MG63 (cell line): Measurements from ENCODE around the gene ELN. TPM values are rescaled to one million over a fixed set of nuclear protein-coding genes. Genes with fewer than 3 reads are reported as not detected.

Experiments used
- total RNA-seq: library from RNA; depleted of rRNA; stranded (reverse); fragments of >200 nt; shearing (Covaris generic); gene quantifications from 2 replicates; pipeline ENCODE4 v1.2.3, GENCODE V29; 2014; ENCODE audit warnings: low replicate concordance; rRNA removed

Gene ELN
- total RNA-seq, 1 experiment from 2014 or later, result not detected

Other genes starting within 250 kb of the ELN start
- not detected in 2 replicates for gene CLDN4, start 197.2 kb upstream of the ELN start, total RNA-seq
- not detected in 2 replicates for gene METTL27, start 185.7 kb upstream of the ELN start, total RNA-seq
- not detected in 2 replicates for gene TMEM270, start 167.0 kb upstream of the ELN start, total RNA-seq
- 13.2 and 26.9 TPM in 2 replicates for gene LIMK1, start 55.6 kb downstream of the ELN start, total RNA-seq
- 300 and 364 TPM in 2 replicates for gene EIF4H, start 146.2 kb downstream of the ELN start, total RNA-seq
- 0.20 TPM in 1 of 2 replicates, not detected in the other for gene LAT2, start 181.8 kb downstream of the ELN start, total RNA-seq
- 17.3 and 27.4 TPM in 2 replicates for gene RFC2, start 226.2 kb downstream of the ELN start, total RNA-seq